DND-41 (cell line): ENCODE results near the gene ACAP3.

Source experiments
- ATAC-seq: fragments of 200-7000 bp; cut with Tn5 transposase; 3 replicates; pipeline ENCODE4 v1.9.1; 2021; ENCODE audit warnings: low read depth; ENCODE audit not compliant: insufficient read depth
- DNase-seq: peaks from one replicate; pipeline ENCODE4 v3.0.0-alpha.2; 2020
- H2AFZ ChIP-seq: 2 replicates; pipeline ENCODE4 v1.6.0; 2012; ENCODE audit warnings: low read depth, low read length
- H3K27ac ChIP-seq: 2 replicates; pipeline ENCODE4 v1.5.1; 2012; ENCODE audit warnings: low read length, inconsistent platforms
- H3K27me3 ChIP-seq: fragments of 200-600 bp; sonication (generic); 2 replicates; pipeline ENCODE4 v1.6.0; 2012; ENCODE audit warnings: low read length, mild to moderate bottlenecking, inconsistent platforms; ENCODE audit not compliant: insufficient read depth, poor library complexity
- H3K36me3 ChIP-seq: 2 replicates; pipeline ENCODE4 v1.5.1; 2012; ENCODE audit warnings: low read length, inconsistent platforms; ENCODE audit not compliant: insufficient read depth
- H3K4me1 ChIP-seq: 2 replicates; pipeline ENCODE4 v1.5.1; 2012; ENCODE audit warnings: mild to moderate bottlenecking, low read length; ENCODE audit not compliant: insufficient read depth
- H3K4me2 ChIP-seq: 2 replicates; pipeline ENCODE4 v1.6.0; 2012; ENCODE audit warnings: mild to moderate bottlenecking, moderate library complexity, low read length, inconsistent platforms; ENCODE audit not compliant: insufficient read depth
- H3K4me3 ChIP-seq, 2 experiments: fragments of 200-600 bp in 1 of 2; shearing (Covaris generic) in 1 of 2; 2 replicates each; pipeline ENCODE4 v1.5.1; 2012 to 2016; ENCODE audit warnings: inconsistent platforms in 2 of 2, low read length in 2 of 2, mild to moderate bottlenecking in 2 of 2, low read depth in 1 of 2, moderate library complexity in 1 of 2
- H3K79me2 ChIP-seq: 2 replicates; pipeline ENCODE4 v1.6.0; 2012; ENCODE audit warnings: low read length, inconsistent platforms; ENCODE audit not compliant: insufficient read depth
- H3K9ac ChIP-seq: 2 replicates; pipeline ENCODE4 v1.6.0; 2012; ENCODE audit warnings: low read depth, mild to moderate bottlenecking, inconsistent platforms, low read length, moderate library complexity
- H3K9me3 ChIP-seq: 2 replicates; pipeline ENCODE4 v1.5.1; 2012; ENCODE audit warnings: low read length, moderate library complexity, mild to moderate bottlenecking, inconsistent platforms; ENCODE audit not compliant: insufficient read depth, severe bottlenecking
- H4K20me1 ChIP-seq: 2 replicates; pipeline ENCODE4 v1.6.0; 2012; ENCODE audit warnings: low read length; ENCODE audit not compliant: insufficient read depth
- CTCF ChIP-seq: IDR thresholded peaks from 2 replicates; pipeline ENCODE4 v1.5.1; 2012; ENCODE audit warnings: borderline replicate concordance, low read length, moderate library complexity, mild to moderate bottlenecking; ENCODE audit not compliant: poor library complexity, severe bottlenecking; ENCODE audit errors: extremely low read depth
- EZH2 ChIP-seq: IDR thresholded peaks from 3 replicates; pipeline ENCODE4 v1.6.1; 2012; ENCODE audit warnings: borderline replicate concordance, low read depth, mild to moderate bottlenecking, moderate library complexity, low read length, inconsistent platforms; ENCODE audit not compliant: severe bottlenecking

ACAP3 gene

DNA sequence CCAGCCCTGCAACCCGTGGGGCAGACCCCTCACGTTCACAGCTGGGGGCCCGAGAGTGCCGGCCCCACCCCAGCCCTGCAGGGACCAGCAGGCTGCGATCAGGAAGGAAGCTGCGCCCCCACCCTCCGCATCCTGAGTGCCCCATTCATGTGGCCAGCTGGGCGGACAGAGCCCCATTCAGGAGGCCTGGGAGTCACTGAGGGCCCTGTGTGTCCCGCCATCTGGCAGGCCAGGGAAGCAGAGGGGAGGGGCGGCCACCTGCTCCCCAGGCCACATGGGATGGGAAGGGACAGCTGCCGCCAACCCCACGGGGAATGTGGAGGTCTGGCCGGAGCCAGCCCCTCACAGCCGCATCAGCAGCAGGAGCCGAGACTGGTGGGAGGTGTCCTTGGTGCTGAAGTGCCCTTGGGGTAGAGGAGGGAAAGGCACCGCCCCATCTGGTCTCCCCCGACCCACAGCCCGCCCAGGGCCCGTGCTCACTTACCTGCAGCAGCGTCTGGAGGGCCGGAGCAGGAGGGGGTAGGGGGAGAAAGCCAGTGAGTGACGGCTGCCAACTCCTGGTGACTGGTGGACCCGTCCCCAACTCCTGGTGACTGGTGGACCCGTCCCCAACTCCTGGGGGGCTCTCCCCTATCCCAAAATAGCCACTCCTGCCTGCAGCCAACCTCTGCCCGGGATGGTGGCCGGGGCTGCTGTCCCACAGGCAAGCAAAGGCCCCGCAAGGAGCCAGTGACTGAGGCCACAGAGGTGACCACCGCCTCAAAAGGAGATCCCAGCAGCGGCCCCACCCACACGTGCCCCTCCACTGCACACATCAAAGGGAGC, 8.7 kb downstream of the ACAP3 start:
- Histone ChIP-seq H3K79me2 (peaks cover 6% of the 10 kb centered on the region; the same call in 1 of the 2 replicates), H3K27me3 (no peaks in the 10 kb centered on the region), H2AFZ (no peak overlapping the region), H3K9ac (no peak overlapping the region), H4K20me1 (peaks cover 49% of the 10 kb centered on the region), H3K4me2 (no peak overlapping the region), H3K27ac (no peak overlapping the region), H3K9me3 (no peaks in the 10 kb centered on the region), H3K4me3 (no peak overlapping the region), H3K36me3 (peaks cover 16% of the 10 kb centered on the region; the same call in 1 of the 2 replicates), H3K4me1 (no peaks in the 10 kb centered on the region)
- DNase-seq (peak; percentile 65), ATAC-seq (peak; percentile 77)
- TF ChIP-seq EZH2 (no peak), CTCF (no peak)

GRCh38 chr1:1297802-1298424, 9.8 kb downstream of the ACAP3 start:
- no peaks in the 10 kb centered on the region for H3K4me1 ChIP-seq
- ATAC-seq (no peak), DNase-seq (no peak)

DNA sequence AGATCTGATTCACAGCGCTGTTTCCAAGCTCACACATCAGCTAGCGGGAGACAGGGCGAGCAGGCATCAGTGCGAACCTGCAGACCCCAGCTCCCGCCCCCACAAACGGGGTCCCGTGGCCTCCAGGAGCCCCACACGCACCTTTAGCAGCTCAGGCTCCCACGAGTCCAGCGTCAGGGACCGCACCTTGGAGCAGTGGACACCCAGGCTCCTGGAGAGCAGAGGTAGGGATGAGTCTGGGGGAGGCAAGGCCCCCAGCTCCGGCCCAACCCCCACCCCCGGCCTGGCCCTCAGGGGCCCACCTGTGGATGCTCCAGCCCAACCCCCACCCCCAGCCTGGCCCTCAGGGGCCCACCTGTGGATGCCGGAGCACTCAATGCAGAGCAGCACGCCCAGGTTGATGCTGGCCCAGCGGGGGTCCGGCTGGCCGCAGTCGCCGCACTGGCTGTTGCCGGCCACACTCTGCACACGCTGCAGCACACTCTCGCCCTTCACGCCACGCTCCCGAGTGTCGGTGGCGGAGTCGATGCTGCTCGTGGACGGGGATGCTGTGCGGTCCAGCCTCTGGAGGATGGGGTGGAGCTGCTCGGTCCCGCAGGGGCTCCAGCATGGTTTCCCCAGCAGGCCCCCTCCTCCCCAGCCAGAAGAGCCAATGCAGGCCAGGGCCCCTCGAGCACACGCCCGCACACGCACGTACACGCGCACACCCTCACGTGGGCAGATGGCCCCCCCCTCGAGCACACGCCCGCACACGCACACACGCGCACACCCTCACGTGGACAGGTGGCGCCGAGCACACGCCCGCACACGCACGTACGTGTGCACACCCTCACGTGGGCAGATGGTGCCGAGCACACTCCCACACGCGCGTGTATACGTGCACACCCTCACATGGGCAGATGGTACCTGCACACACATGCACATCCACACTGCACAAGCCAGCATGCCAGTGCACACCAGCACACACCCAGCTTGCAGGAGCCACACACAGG, 11.4 kb downstream of the ACAP3 start:
- TF ChIP-seq CTCF: no peak
- no peak for TF ChIP-seq EZH2
- no peak overlapping the region for H3K9ac ChIP-seq
- no peaks in the 10 kb centered on the region for H3K79me2 ChIP-seq
- peaks cover 16% of the 10 kb centered on the region; the same call in 1 of the 2 replicates for H3K36me3 ChIP-seq
- no peak overlapping the region for H3K4me2 ChIP-seq
- H2AFZ ChIP-seq: no peak overlapping the region
- no peaks in the 10 kb centered on the region for H3K4me1 ChIP-seq
- no peaks in the 10 kb centered on the region for H3K27me3 ChIP-seq
- DNase-seq: no peak
- H3K27ac ChIP-seq: no peak overlapping the region
- peaks cover 34% of the 10 kb centered on the region for H4K20me1 ChIP-seq
- no peak for ATAC-seq
- H3K9me3 ChIP-seq: no peaks in the 10 kb centered on the region
- H3K4me3 ChIP-seq: no peak overlapping the region

More at GRCh38 chr1:1297802-1298424, 9.8 kb downstream of the ACAP3 start:
- H4K20me1 ChIP-seq: peaks cover 46% of the 10 kb centered on the region
- no peak overlapping the region for H3K4me3 ChIP-seq
- H3K36me3 ChIP-seq: peaks cover 16% of the 10 kb centered on the region; the same call in 1 of the 2 replicates
- no peak overlapping the region for H3K9ac ChIP-seq
- no peak overlapping the region for H2AFZ ChIP-seq
- 0 out of 2 replicates have a peak, but pooled peaks cover under 1% of the 10 kb centered on the region for H3K79me2 ChIP-seq
- no peak overlapping the region for H3K4me2 ChIP-seq
- no peak overlapping the region for H3K27ac ChIP-seq
- TF ChIP-seq EZH2 (no peak), CTCF (no peak)
- H3K9me3 ChIP-seq: no peaks in the 10 kb centered on the region
- H3K27me3 ChIP-seq: no peaks in the 10 kb centered on the region
